AG04449 (cell line): ENCODE results near the gene ARRB2.

Experiments used
- CTCF ChIA-PET: fragments of 350-600 bp; formaldehyde crosslinking; extraction: SDS; loops from one replicate; lab custom pipeline; 2021; ENCODE audit warnings: antibody characterized with exemption; lab: Yijun Ruan, JAX
- POLR2A ChIA-PET: fragments of 400-600, 350-600 bp; formaldehyde crosslinking; extraction: SDS; loops from one replicate; lab custom pipeline; 2020; ENCODE audit warnings: antibody characterized with exemption, inconsistent platforms; lab: Yijun Ruan, JAX
- DNase-seq: peaks from one replicate; pipeline ENCODE4 v3.0.0-alpha.2; 2010; ENCODE audit warnings: low read depth, low spot score
- H3K4me3 ChIP-seq: 2 replicates; pipeline ENCODE4 v1.5.1; 2011; ENCODE audit warnings: low read depth, mild to moderate bottlenecking, control low read depth, low read length
- TF ChIP-seq, protein P1 (sequence below): IDR thresholded peaks from one replicate; pipeline ENCODE4 v1.5.1; 2011; ENCODE audit warnings: mild to moderate bottlenecking, moderate library complexity, low read length, control low read depth, inconsistent platforms; ENCODE audit not compliant: insufficient read depth; ENCODE audit errors: missing control alignments

Gene ARRB2

DNA sequence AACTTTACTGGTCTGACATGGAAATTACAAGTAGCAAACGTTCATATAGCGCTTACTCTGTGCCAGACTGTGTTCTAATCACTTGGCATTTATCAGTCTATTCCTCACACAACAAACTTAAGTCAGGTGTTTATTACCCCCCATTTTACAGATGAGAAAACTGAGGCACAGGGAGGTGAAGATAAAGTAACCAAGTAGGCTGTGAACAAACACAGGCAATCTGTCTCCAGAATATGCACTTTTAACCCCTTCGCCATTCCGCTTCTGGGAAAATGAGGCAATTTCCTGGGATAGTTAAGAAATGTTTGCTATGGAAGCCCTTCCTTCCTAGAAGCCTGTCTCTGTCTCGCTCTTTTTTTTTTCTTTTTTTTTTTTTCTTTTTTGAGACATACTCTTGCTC, 41.5 kb downstream of the ARRB2 start:
- DNase-seq, result no peak
- no peak overlapping the region for H3K4me3 ChIP-seq
- ChIA-PET POLR2A (no interaction called here), CTCF (interaction anchor here (0.6 kb wide), 1 partner anchor 36 kb away, joined by 3 read pairs; no protein-coding TSS in a partner anchor)
- TF ChIP-seq, protein P1, sequence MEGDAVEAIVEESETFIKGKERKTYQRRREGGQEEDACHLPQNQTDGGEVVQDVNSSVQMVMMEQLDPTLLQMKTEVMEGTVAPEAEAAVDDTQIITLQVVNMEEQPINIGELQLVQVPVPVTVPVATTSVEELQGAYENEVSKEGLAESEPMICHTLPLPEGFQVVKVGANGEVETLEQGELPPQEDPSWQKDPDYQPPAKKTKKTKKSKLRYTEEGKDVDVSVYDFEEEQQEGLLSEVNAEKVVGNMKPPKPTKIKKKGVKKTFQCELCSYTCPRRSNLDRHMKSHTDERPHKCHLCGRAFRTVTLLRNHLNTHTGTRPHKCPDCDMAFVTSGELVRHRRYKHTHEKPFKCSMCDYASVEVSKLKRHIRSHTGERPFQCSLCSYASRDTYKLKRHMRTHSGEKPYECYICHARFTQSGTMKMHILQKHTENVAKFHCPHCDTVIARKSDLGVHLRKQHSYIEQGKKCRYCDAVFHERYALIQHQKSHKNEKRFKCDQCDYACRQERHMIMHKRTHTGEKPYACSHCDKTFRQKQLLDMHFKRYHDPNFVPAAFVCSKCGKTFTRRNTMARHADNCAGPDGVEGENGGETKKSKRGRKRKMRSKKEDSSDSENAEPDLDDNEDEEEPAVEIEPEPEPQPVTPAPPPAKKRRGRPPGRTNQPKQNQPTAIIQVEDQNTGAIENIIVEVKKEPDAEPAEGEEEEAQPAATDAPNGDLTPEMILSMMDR, result no peak

GRCh38 chr17:4753392-4753791, 43.0 kb downstream of the ARRB2 start:
- ChIA-PET POLR2A (no interaction called here), CTCF (interaction anchor here (1.5 kb wide), 1 partner anchor 33 kb away, joined by 3 read pairs; the partner anchor contains the start of gene VMO1)
- TF ChIP-seq, protein P1, result no peak
- no peak overlapping the region for H3K4me3 ChIP-seq
- DNase-seq, result no peak

- no peak for DNase-seq
- ChIA-PET CTCF (no interaction called here), POLR2A (no interaction called here)
- TF ChIP-seq, protein P1, result no peak
- H3K4me3 ChIP-seq, result no peak overlapping the region
Observed at GRCh38 chr17:4759776-4760236, 49.4 kb downstream of the ARRB2 start.

GRCh38 chr17:4764595-4764994, 54.2 kb downstream of the ARRB2 start:
- CTCF ChIA-PET, result no interaction called here
- TF ChIP-seq, protein P1, result no peak
- no peak overlapping the region for H3K4me3 ChIP-seq
- POLR2A ChIA-PET, result no interaction called here
- no peak for DNase-seq

DNA sequence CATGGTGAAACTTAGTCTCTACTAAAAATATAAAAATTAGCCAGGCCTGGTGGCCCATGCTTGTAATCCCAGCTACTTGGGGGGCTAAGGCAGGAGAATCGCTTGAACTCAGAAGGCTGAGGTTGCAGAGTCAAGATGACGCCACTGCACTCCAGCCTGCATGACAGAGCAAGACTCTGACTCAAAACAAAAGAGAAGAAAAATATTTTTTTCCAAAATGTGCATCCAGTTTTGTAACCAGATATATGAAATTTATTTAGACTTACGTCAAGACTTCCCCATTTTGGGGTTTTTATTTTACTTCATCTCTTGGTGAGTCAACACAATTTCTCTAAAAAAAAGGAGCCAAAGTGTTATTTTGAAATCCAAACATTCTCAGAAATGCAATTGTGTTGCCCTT, 55.8 kb downstream of the ARRB2 start:
- TF ChIP-seq, protein P1, result no peak
- DNase-seq, result no peak
- ChIA-PET POLR2A (no interaction called here), CTCF (interaction anchor here (0.7 to 1.1 kb wide), 2 partner anchors 65 to 118 kb away, joined by 3 to 4 read pairs; no protein-coding TSS in a partner anchor)
- H3K4me3 ChIP-seq, result no peak overlapping the region

- ChIA-PET CTCF (no interaction called here), POLR2A (no interaction called here)
- no peak overlapping the region for H3K4me3 ChIP-seq
- TF ChIP-seq, protein P1, result no peak
- no peak for DNase-seq
Observed at GRCh38 chr17:4766723-4767122, 56.3 kb downstream of the ARRB2 start.
